HG03571 (cell line): Measurements from ENCODE around the gene SCRN2.

Source experiments
- ATAC-seq: cut with Tn5 transposase; IDR thresholded peaks from one replicate; pipeline ENCODE4 v1.9.1; 2021; ENCODE audit not compliant: unreplicated experiment

The SCRN2 gene

DNA sequence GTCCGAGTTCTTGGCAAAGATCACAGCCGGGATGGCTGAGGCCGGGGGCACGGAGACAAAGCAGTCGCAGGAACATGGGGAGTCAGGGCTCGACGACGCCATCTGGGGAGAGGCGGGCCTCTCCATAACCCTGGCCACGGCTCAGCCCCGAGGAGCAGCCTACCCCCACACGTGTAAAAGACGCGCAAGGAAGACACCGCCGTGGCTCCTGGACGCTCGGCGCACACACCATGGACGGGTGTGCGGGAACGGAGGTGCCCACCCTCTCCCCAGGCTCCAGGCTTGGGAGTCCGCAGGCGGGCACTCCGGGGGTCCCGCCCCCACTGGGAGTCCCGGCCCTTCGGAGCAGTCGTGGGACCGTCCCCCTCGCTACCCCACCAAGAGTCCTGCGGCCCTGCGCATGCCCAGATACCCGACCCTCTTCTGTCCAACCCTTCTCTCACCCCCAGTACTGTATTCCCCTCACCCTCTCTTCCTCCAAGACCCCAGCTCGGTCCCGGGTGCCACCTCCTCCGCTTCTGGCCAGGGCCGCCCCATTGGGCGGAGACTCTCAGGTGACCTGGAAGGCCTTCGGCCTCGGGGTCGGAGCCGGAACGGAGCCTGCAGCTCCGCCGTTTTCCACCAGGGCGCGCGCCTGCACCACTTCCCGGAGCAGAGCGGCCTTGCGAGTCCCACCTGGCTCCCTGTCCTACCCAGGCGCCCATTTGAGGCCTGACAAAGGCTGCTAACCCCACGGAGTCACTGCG is at the start of gene SCRN2:
TSS of gene SCRN2 (minus strand) at position 532 of the 746 bp plus-strand sequence. CDS start at position 102, 430 bp downstream.
- ATAC-seq: peak; percentile 76

DNA sequence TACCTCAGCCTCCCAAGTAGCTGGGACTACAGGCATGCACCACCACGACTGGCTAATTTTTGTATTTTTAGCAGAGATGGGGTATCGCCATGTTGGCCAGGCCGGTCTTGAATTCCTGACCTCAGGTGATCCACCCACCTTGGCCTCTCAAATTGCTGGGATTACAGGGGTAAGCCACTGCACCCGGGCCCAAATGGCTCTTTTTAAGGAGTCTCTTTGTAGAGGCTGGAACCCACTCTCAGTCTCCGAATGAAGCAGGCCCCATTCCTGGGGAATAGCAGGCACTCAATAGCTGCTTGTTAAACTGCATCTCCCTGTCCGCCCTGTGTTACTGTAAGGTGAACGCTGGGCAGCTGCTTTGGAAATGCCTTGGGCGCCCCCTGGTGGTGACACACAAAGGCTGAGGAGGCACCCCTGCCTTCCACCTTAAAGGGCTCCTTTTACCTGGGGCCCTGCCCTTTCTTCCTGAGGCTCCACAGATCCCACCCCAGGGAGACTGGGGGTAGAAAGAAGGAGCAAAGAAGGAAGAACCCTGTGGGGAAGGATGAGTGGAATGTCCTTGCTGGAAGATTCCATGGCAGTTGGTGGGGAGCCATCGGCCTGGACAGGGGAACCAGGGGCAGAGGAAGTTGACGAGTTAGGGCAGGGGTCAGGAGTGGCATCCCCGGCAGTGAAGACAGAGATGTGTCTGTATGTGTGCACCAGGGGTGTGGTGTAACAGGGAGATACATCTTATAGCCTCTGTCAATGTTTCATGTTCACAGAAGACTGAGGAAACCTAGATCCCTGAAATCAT is 48.9 kb upstream of the SCRN2 start:
- no peak for ATAC-seq

DNA sequence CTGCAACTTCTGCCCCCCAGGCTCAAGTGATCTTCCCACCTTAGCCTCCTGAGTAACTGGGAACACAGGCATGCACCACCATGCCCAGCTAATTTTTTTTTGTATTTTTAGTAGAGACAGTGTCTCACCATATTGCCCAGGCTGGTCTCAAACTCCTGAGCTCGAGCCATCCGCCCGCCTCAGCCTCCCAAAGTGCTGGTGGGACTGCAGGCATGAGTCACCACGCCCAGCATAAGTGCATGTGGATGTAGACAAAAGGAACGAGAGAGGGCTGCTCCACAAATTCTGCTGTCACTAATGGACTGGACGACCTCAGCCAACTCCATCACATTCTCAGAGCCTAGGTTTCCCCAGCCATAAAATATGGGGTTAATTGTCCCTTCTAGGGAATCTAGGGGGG is 47.2 kb upstream of the SCRN2 start:
- ATAC-seq: no peak

DNA sequence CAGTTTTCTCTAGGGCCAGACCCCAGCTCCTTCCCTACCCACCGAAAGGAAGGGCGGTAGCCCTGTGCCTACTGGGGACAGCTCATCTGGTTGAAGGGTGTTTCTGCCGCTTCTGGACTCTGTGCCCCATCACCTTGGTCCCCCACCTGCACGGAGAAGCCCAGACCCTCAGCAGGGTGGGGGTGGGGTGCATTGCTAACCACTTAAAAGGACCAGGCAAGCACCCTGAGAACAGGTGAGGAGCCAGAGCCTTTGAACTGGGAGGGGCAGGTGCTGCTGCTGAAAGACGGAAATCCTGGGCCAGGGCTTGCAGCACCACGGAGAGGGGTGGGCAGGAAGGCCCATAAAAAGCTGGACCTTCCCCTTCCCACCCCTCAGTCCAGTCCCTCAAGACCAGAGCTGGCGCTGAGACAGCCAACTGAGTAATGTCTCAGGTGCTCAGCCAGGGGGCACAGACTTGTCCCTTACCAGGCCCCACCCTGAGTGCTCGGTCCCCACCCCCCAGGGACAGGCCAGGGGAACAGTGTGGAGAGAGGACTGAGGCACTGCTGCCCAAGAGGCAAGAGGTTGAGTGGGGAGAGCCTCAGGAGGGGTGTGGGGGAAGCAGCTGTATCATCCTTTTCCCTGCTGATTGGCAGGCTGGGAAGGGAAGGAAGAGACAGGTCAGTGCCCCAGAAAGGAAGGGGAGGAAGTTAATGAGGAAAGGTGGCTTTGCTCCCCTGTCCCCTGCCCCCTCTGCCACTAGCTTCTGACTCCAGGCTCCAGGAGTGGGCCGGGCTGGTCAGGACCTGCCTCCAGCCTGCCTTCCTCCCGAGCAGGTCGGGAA is 44.0 kb upstream of the SCRN2 start:
- no peak for ATAC-seq

DNA sequence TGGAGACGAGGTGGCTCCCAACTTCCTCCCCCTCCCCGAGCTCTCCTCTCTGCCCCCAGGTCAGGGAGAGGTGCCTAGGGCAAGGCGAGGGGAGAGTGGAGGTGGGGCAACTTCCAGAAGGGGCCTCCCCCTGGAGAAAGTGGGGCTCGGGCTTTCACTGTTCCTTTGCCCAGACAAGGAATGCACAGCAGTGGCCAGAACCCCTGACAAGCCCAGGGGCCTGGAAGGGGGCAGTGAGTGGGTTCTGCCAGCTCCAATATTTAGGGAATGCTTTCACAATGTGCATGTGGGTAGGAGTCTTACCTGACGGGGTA is 43.3 kb upstream of the SCRN2 start:
- no peak for ATAC-seq

DNA sequence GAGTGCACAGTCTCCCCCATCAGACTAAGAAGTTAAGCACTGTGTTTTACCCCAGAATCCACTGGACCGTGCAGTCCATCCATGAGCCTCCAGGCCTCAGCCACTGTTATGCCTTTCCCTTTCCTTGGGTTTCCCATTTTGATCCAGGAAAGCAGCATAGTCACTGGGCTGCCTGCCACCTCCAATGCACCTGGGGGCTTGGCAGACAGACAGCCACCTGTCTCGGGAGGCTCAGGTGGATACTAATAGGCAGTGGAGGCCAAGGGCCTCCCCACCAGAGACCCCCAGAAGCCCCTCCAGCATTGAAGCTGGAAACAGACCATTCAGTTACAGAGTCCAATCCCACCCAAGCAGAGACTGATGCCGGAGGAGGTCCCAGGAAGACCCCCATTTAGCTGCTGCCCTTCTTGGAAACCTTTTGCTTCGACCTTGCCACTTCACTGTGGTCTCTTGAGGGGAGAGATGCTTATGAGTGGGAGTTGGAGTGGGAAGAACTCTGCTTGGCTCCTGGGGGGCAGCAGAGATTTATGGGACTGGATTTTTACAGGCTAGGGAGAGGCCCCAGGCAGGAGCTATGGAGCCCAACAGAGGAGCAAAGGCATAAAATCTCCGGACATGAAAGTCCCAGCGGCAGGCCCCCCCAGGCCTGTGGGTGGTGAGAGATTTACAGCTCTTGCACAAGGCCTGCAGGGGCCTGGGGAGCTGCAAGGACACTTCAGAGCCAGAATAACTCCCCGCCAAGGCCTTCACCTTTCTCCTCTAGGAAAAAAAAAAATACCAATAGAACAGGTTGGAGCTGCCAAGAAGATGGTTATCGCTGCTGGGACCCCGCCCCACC is 42.7 kb upstream of the SCRN2 start:
- ATAC-seq: no peak

DNA sequence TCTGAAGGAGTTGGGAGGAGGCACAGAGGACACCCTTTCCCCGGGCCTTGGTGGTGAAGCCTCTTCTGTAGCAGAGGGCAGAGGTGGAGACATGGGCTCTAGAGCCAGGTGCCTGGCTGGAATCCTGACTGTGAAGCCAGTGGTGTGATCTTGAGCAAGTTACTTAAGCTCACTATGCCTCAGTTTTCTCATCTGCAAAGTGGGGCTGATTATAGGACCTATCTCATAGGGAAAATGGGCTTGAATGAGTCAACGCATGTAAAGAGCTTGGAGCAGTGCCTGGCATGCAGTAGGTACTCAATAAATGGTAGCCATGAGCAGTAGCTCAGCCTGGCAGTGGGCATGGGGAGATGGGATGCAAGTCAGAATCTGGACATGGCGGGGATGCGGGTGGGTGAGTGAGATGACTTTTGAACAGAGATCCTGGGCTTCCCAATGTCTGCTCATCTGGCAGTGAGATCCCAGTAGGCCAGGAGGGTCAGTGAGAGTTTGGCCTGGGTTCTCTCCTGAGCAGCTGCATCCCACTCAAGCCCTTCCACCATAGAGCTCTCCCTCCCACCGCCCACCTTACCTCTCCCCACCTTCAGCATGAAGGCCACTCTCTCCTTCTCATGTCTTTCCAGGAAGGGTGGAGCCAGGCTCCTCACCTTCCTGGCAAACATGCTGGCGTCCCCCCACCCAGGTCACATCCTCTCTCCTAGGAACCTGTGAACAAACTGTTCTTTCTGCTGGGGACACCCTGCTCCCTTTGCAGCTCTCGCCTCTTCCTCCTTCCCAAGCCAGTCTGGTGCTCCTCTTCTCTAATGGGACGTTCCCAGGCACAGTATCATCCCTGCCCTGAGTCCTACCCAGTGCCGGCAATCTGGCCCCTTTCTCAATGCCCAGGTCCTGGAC is 41.9 kb upstream of the SCRN2 start:
- ATAC-seq: no peak

DNA sequence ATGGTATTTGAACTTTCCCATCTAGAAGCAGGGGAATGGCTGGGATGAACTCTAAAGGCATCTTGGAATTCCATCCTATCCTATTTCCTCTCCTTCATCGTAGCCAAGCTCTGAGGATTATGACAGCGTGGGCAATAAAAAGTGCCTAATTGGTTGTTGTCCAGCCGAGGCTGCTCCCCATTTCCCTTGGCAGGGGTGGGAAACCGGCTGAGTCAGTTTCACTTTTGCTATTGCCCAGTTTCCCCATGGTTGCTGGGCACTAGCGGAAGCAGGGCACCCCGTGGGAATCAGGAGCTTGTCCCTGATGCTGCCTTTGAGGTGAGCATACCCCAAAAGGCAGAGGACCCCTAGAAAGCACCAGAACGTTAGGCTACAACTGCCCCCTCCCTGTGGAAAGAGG is 41.2 kb upstream of the SCRN2 start:
- no peak for ATAC-seq

DNA sequence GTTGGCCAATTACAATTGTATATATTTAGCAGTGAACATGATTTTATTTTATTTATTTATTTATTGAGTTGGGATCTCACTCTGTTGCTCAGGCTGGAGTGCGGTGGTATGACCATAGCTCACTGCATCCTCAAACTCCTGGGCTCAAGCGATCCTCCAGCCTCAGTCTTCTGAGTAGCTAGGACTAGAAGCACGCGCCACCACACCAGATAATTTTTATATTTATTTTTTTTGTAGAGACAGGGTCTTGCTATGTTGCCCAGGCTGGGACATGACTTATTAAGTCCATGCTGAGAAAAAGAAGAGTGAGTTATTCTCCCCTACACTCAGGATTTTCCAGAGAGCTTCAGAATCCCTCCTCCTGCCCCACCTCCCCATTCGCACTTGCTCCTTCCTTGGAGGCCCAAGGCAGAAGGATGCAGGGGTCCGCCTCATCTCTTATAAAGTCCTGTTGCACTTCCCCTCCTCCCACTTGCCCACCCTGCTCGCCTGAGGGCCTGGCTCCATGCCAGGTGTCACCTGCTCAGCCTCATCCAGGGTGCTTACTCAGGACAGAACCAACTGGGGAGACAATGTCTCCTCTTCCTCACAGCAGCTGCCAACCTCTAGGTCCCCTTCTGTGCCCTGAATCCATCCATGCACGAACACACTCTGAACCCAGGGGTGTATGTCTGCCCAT is 38.8 kb upstream of the SCRN2 start:
- ATAC-seq: no peak

DNA sequence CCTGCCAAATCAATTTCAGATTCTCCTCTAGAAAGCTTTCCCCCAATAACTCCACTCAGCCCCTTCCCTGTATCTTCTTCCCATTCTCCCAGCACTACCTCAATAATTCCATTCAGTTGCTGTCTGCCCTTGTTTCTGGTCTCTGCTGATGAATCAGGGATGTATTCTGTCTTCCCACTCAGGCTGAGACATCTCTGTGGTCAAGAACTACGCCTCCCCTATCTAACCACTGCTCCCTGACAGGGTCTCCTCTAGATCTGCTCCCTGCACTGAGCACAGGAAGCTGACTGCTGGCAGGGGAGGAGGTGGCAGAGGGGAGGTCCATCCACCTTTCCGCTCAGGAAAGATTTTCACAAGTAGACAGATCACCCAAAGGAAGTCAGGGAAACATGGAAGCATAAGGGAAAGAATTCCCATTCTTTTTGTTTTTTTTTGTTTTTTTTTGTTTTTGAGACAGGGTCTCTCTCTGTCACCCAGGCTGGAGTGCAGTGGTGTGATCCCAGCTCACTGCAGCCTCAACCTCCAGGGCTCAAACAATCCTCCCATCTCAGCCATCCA is 38.0 kb upstream of the SCRN2 start:
- no peak for ATAC-seq

DNA sequence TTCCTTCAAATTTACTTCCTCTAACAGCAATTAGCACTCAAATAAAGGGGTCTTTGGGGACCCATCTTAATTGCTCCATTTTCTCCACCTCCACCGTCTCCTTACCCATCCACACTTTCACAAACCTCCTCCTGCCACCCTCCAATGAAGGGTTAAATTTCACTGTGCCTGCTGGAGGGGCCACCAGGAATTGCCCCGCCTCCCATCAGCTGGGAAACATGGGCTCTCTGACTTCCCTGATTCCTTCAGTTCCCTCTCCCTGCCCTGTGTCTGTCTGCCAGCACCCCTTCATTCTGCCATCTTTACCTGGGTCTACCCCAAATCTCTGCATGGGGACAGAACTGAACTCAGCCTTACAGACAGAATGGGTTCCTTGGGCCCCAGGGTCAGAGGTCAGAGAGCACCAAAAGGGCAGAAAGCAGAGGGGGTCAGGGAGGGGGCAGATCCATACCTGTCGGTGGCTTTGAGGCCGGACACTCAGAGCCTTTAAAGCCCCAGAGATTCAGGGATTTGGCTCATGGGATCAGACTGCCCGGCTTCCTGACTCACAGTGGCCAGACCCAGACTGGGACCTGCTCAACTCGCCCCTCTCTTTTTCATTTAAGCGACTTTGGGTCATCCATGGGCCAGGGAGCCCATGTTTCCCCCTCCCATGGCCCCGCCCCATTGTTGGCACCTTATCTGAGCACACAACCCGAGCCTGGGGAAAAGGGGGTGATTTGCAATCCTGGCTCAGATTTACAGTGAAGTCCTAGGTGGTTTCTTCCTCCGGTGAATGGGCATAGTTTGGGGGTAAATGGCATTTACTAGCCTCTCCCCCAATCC is 37.3 kb upstream of the SCRN2 start:
- no peak for ATAC-seq

DNA sequence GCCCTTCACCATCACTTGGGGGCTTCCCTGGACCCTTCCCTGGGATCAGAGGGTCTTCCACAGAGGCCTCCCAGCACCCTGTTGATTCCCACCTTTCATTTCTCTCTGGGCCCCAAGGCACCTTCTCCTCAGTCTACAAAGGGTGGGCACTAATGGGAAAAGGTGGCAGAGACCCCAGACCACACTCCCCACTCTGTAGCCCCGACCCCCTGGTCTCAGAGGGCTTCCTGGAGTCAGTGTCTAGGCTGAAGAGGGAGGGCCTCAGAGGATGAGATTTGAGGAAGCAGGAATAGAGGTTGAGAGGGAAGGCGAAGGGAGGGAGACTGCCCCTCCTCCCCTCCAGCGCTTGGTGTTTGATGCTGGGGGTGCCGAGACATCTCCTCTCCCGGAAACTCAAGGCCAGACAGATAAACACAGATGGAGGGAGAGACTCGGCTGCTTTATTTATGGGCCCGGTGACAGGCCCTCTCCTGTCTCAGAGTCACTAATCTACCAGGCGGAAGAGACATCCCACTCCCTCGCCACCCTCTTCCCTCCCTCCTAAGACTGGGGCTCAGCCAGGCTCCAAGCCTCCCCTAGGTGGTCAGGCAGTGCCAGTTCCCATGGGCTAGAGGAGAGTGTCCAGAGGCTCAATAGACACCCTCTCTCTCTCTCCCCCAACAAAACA is 36.4 kb upstream of the SCRN2 start:
- ATAC-seq: no peak

DNA sequence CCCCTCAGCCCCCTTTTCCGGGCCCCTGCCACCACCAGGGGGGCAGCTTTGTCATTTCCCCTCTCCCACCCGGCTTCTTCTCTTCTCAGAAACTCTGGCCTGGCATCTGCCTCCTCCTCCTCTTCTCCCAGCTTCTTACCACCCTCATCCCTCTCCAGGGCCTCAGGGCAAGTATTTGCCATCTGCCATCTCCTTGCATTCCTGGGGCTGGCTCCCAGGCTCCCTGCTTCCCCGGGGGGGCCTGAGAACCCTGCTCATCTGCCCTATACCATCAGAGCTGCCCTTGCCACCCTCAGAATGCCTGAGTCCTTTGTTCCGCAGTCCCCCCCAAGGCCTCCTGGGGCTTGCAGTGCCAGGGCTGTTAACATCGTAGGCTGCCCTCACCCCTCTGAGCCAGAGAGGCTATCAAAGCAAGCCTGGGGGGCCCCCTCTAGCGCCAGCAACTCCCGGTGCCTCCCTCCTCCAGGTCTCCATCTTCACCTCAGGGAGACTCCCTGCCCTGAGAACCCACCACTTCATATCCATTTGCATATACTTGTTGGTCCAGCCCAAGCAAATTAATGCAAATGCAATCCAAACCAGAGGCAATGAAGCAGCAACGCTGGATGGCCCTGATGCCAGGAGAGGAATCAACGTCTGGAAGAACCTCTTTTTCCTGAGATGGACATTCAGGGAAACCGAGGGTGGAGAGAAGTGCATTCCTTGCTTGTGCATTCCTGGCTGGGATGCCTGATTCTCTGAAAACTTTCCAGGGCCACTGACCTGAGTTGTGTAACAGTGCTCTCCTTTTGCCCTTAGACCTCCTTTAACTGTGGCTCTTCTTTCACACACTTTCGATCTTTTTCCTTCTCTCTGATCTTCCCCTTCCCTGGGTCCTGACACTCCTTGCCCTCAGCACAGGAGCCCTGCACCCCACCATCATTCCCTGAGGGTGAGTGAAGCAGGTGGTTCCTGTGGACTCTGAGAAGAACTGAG is 34.2 kb upstream of the SCRN2 start:
- ATAC-seq: no peak

DNA sequence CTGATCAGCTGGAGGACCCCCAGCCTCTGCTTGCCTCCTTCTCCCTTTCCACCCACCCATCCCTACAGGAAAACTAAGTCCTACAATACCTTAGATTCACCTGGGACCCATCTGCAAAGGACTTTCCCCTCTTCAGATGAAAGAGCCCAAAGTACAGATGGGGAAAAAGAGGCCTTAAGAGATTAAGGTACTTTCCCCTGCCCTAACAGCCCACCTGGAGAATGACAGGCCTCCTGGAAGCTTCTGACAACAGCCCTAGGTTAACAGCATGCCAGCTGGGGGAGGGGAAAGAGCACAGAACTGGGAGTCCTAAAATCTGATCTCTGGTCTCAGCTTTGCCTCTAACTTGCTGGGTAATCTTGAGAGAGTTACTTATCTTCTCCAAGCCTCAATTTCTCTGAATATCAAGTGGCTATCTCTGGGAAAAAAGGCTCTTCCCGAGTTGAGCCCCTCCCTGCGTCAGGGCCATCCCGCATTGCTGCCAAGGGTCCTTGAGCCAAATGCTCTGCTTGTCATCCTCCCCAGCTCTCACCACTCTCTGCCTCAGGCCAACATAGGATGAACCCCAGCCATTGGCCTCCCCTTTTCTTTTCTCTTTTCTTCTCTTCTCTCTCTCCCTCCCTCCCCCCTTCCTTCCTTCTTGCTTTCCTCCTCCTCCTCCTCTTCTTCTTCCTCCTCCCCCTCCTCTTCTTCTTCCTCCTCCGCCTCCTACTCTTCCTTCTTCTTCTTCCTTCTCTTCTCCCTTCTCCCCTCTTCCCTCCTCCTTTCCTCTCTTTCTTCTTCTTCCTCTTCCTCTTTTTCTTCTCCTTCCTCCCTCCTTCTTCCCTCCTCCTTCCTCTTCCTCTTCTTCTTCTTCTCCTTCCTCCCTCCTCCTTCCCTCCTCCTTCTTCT is 32.4 kb upstream of the SCRN2 start:
- no peak for ATAC-seq

DNA sequence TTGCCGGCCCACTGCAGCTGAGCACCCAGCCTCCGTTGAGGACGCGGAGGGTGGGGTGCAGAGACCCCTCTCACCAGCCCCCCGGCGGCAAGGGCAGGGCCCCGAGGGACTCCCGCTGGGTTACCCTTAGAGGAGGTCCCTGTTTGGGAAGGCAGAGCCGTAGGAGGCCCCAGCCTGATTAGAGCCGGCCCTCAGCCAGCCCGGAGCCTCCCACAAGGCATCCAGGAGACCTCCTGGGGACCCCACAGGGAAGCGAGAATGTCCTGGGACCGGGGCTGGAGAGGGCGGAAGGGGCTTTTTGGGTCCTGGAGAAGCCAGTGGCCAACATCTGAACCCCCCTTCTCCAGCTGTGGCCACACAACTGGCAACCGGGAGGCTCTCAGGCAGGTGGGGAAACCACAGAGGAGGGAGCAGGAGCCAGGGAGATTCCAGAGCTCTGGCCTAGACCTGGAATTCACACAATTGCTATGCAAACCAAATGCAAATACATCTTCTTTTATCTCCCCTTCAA is 31.6 kb upstream of the SCRN2 start:
- ATAC-seq: no peak
